GM12874 (cell line): ENCODE data around the gene CD300C.

Experiments used
- TF ChIP-seq, protein P1 (sequence below): IDR thresholded peaks from 2 replicates; pipeline ENCODE4 v1.5.1; 2011; ENCODE audit warnings: low read depth, mild to moderate bottlenecking, control low read depth, low read length, moderate library complexity; ENCODE audit not compliant: insufficient read depth

Gene CD300C

DNA sequence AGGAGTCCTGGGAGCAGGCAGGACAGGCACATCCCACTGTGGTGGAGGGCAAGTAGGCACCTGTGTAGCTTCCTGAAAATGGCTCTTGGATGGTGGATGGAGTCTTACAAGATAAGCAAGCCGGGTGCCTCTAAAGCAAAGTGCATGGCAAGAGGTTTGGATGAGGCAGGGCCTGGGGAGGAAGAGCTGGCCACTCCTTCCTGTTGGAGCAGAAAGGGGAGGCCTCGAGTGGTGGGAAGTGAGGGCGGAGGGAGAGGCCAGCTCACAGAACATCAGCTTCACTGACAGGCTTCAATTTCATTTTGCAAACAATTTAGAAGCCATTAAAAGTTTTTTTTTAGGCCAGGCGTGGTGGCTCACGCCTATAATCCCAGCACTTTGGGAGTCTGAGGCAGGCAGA lies 48.4 kb downstream of the CD300C start:
- TF ChIP-seq, protein P1, sequence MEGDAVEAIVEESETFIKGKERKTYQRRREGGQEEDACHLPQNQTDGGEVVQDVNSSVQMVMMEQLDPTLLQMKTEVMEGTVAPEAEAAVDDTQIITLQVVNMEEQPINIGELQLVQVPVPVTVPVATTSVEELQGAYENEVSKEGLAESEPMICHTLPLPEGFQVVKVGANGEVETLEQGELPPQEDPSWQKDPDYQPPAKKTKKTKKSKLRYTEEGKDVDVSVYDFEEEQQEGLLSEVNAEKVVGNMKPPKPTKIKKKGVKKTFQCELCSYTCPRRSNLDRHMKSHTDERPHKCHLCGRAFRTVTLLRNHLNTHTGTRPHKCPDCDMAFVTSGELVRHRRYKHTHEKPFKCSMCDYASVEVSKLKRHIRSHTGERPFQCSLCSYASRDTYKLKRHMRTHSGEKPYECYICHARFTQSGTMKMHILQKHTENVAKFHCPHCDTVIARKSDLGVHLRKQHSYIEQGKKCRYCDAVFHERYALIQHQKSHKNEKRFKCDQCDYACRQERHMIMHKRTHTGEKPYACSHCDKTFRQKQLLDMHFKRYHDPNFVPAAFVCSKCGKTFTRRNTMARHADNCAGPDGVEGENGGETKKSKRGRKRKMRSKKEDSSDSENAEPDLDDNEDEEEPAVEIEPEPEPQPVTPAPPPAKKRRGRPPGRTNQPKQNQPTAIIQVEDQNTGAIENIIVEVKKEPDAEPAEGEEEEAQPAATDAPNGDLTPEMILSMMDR = no peak

DNA sequence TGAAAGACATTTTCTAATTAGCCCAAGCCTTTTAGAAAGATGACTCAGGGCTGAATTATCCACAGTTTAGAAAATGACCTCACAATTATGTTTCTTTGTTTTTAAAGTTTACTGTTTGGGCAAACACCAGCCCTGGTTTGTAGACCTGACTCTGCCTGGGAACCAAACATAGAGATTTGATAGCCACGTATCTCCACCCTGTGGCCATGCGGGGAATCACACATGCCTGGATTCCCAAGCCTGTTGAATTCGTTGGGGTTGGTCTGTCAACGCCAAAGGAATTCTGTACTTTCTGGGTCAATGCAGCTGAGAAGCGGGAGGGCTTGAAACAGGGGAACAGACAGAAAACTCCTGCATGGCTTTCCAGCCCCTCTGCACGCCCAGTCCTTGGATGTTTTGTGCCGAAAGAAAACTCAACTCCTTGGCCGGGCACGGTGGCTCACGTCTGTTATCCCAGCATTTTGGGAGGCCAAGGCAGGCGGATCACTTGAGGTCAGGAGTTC lies 52.5 kb downstream of the CD300C start:
- TF ChIP-seq, protein P1 = peak; percentile 85

- TF ChIP-seq, protein P1 = no peak
Measured at GRCh38 chr17:74491626-74492025, 54.3 kb downstream of the CD300C start.
